ENCODE measurements around the gene TAS2R39.

Gene TAS2R39

DNA sequence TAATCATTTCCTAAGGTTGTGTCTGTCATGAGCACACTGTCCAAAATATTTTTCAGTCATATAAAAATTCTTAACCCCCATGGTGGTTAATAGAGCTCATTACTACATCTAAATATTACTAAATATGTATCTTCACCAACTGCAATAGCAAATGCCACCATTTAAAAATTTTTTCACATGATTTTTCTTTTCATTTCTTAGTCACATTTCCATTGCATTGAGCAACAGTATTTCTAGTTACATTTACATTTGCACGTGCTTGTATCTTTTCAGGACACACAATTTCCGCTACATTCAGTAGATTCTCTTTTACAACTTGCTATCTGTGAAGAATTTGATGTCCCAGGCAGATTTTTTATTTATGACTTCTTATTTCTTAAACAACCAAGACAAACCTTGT, 33.5 kb downstream of the TAS2R39 start:
- Histone ChIP-seq H4K20me1 (ENCODE audit: low read depth, low read length) (no peaks in the 10 kb centered on the region), H3K4me2 (ENCODE audit: low read depth, low read length, poor library complexity, severe bottlenecking) (no peak overlapping the region), H3F3A (ENCODE audit: insufficient read depth) (no peaks in the 10 kb centered on the region), H3K79me2 (ENCODE audit: insufficient read depth, low read length) (no peaks in the 10 kb centered on the region), H3K36me3 (ENCODE audit: low read length) (no peaks in the 10 kb centered on the region), H2AFZ (ENCODE audit: low read depth, low read length, severe bottlenecking) (no peak overlapping the region), H3K9me3 (ENCODE audit: insufficient read depth, low read length) (no peaks in the 10 kb centered on the region), H3K9me2 (replicated peaks; ENCODE audit: insufficient read depth, low read length) (no peaks in the 10 kb centered on the region), H3K4me3 (ENCODE audit: insufficient read depth, low read length, poor library complexity, severe bottlenecking) (no peak overlapping the region), H3K9ac (ENCODE audit: low read length) (no peak overlapping the region), H3K27ac (ENCODE audit: low read depth, low read length) (no peak overlapping the region), H3K27me3 (ENCODE audit: low read length) (0 out of 2 replicates have a peak, but pooled peaks cover 4% of the 10 kb centered on the region)
- TF ChIP-seq, protein P1, sequence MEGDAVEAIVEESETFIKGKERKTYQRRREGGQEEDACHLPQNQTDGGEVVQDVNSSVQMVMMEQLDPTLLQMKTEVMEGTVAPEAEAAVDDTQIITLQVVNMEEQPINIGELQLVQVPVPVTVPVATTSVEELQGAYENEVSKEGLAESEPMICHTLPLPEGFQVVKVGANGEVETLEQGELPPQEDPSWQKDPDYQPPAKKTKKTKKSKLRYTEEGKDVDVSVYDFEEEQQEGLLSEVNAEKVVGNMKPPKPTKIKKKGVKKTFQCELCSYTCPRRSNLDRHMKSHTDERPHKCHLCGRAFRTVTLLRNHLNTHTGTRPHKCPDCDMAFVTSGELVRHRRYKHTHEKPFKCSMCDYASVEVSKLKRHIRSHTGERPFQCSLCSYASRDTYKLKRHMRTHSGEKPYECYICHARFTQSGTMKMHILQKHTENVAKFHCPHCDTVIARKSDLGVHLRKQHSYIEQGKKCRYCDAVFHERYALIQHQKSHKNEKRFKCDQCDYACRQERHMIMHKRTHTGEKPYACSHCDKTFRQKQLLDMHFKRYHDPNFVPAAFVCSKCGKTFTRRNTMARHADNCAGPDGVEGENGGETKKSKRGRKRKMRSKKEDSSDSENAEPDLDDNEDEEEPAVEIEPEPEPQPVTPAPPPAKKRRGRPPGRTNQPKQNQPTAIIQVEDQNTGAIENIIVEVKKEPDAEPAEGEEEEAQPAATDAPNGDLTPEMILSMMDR (IDR thresholded peaks at IDR 0.05; ENCODE audit: insufficient read depth, low read length, poor library complexity, severe bottlenecking): no peak

DNA sequence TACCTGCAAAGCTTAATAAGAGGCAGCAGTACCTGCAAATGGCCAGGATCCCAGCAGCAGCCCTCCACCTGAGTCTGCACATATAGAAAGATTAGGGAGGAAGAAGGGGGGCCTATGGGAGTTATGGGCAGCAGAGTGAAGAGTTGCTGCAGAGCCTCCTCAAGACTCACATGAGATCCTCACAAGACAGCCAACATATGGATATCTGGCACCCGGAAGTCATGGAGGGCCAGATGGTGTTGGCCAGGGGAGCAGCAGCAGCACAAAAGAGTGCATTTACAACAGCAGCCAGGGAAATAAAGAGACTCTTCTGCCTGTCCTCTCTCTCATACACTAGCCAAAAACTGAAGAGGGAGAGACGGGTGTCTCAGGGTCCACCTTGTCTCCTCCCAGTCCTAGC, 34.6 kb downstream of the TAS2R39 start:
- H4K20me1 ChIP-seq (ENCODE audit: low read depth, low read length): no peaks in the 10 kb centered on the region
- H3F3A ChIP-seq (ENCODE audit: insufficient read depth): no peaks in the 10 kb centered on the region
- no peak overlapping the region for H3K4me3 ChIP-seq (ENCODE audit: insufficient read depth, low read length, poor library complexity, severe bottlenecking)
- H3K9me2 ChIP-seq (replicated peaks; ENCODE audit: insufficient read depth, low read length): no peaks in the 10 kb centered on the region
- H3K9ac ChIP-seq (ENCODE audit: low read length): no peak overlapping the region
- no peak overlapping the region for H3K27ac ChIP-seq (ENCODE audit: low read depth, low read length)
- H2AFZ ChIP-seq (ENCODE audit: low read depth, low read length, severe bottlenecking): no peak overlapping the region
- TF ChIP-seq, protein P1 (IDR thresholded peaks at IDR 0.05; ENCODE audit: insufficient read depth, low read length, poor library complexity, severe bottlenecking): no peak
- no peak for TF ChIP-seq EZH2phosphoT487 (conservative IDR thresholded peaks at IDR 0.05; ENCODE audit: low read length)
- no peaks in the 10 kb centered on the region for H3K9me3 ChIP-seq (ENCODE audit: insufficient read depth, low read length)
- no peak overlapping the region for H3K4me2 ChIP-seq (ENCODE audit: low read depth, low read length, poor library complexity, severe bottlenecking)
- no peaks in the 10 kb centered on the region for H3K79me2 ChIP-seq (ENCODE audit: insufficient read depth, low read length)
- H3K27me3 ChIP-seq (ENCODE audit: low read length): 0 out of 2 replicates have a peak, but pooled peaks cover 4% of the 10 kb centered on the region
- no peaks in the 10 kb centered on the region for H3K36me3 ChIP-seq (ENCODE audit: low read length)

DNA sequence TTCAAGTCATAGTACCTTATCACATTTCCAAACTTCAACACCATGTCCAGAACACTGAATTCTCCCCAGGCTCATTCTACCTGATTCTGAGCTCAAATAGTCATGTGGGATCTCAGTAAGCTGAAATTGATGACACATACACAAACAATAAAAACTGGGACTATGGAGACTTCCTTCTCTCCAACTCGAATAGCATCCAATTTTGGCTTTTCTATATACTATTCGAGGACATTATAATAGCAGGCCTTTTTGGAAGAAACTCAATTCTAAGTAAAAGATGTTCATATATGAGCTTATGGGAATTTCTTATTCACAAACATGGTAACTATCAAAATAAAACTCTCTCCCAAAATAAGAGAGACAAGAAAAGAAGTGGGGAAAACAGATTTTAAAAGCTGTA, 38.1 kb downstream of the TAS2R39 start:
- Histone ChIP-seq H3K79me2 (ENCODE audit: insufficient read depth, low read length) (no peaks in the 10 kb centered on the region), H3K27ac (ENCODE audit: low read depth, low read length) (no peak overlapping the region), H3K9me2 (replicated peaks; ENCODE audit: insufficient read depth, low read length) (no peaks in the 10 kb centered on the region), H3K9ac (ENCODE audit: low read length) (no peak overlapping the region), H3K27me3 (ENCODE audit: low read length) (0 out of 2 replicates have a peak, but pooled peaks cover 4% of the 10 kb centered on the region), H3K36me3 (ENCODE audit: low read length) (no peaks in the 10 kb centered on the region), H3K4me2 (ENCODE audit: low read depth, low read length, poor library complexity, severe bottlenecking) (no peak overlapping the region), H3K4me3 (ENCODE audit: insufficient read depth, low read length, poor library complexity, severe bottlenecking) (no peak overlapping the region), H3F3A (ENCODE audit: insufficient read depth) (no peaks in the 10 kb centered on the region), H2AFZ (ENCODE audit: low read depth, low read length, severe bottlenecking) (no peak overlapping the region), H3K9me3 (ENCODE audit: insufficient read depth, low read length) (no peaks in the 10 kb centered on the region), H4K20me1 (ENCODE audit: low read depth, low read length) (no peaks in the 10 kb centered on the region)
- TF ChIP-seq EZH2phosphoT487 (conservative IDR thresholded peaks at IDR 0.05; ENCODE audit: low read length): no peak
- TF ChIP-seq, protein P1 (IDR thresholded peaks at IDR 0.05; ENCODE audit: insufficient read depth, low read length, poor library complexity, severe bottlenecking): no peak
